GM23338 (cell line): Measurements from ENCODE around the gene CACNA1H. TPM values are rescaled to one million over a fixed set of nuclear protein-coding genes. Genes with fewer than 3 reads are reported as not detected.
"Not testable (repeated sequence)": the region's sequence is repeated elsewhere in the genome, so short reads cannot be mapped to it uniquely, and the experiment has no call there.

Source experiments
- ATAC-seq: fragments of 200-7000 bp; cut with Tn5 transposase; 3 replicates; pipeline ENCODE4 v1.9.1; 2020
- DNase-seq: peaks from one replicate; pipeline ENCODE4 v3.0.0-alpha.2; 2015; ENCODE audit warnings: low spot score
- H2AFZ ChIP-seq: fragments of 200-600 bp; sonication (generic); 2 replicates; pipeline ENCODE4 v1.8.0; 2016; ENCODE audit warnings: antibody characterized with exemption, mild to moderate bottlenecking, moderate library complexity
- H3F3A ChIP-seq: fragments of 200-600 bp; sonication (generic); replicated peaks from 2 replicates; pipeline ENCODE4 v1.8.0; 2017; ENCODE audit warnings: antibody characterized with exemption, mixed run types, low read depth
- H3K27ac ChIP-seq: fragments of 200-600 bp; sonication (generic); 2 replicates; pipeline ENCODE4 v1.6.1; 2016; ENCODE audit warnings: low read depth
- H3K27me3 ChIP-seq: fragments of 200-600 bp; sonication (generic); 2 replicates; pipeline ENCODE4 v1.8.0; 2016; ENCODE audit warnings: mild to moderate bottlenecking, mixed run types, moderate library complexity; ENCODE audit not compliant: insufficient read depth
- H3K36me3 ChIP-seq: fragments of 200-600 bp; sonication (generic); 2 replicates; pipeline ENCODE4 v1.8.0; 2016; ENCODE audit warnings: mild to moderate bottlenecking; ENCODE audit not compliant: insufficient read depth
- H3K4me1 ChIP-seq: fragments of 200-600 bp; sonication (generic); 2 replicates; pipeline ENCODE4 v1.8.0; 2016; ENCODE audit warnings: mild to moderate bottlenecking, moderate library complexity; ENCODE audit not compliant: insufficient read depth
- H3K4me2 ChIP-seq: fragments of 200-600 bp; sonication (generic); 2 replicates; pipeline ENCODE4 v1.7.1; 2017; ENCODE audit warnings: mixed run types
- H3K4me3 ChIP-seq: fragments of 200-600 bp; sonication (generic); 2 replicates; pipeline ENCODE4 v1.6.1; 2016; ENCODE audit warnings: mixed run types
- H3K79me2 ChIP-seq: fragments of 200-600 bp; sonication (generic); replicated peaks from 2 replicates; pipeline ENCODE4 v1.8.0; 2017; ENCODE audit warnings: mild to moderate bottlenecking; ENCODE audit not compliant: insufficient read depth
- H3K9me2 ChIP-seq: fragments of 200-600 bp; sonication (generic); 2 replicates; pipeline ENCODE4 v1.8.0; 2017; ENCODE audit not compliant: insufficient read depth
- H4K20me1 ChIP-seq: fragments of 200-600 bp; sonication (generic); replicated peaks from 2 replicates; pipeline ENCODE4 v1.8.0; 2017; ENCODE audit warnings: mild to moderate bottlenecking; ENCODE audit not compliant: insufficient read depth
- H3K27ac Mint-ChIP-seq: 2 replicates; pipeline ENCODE4 v1.8.0; 2020; ENCODE audit warnings: inconsistent platforms, mild to moderate bottlenecking, moderate library complexity, mixed read lengths
- H3K27me3 Mint-ChIP-seq: 3 replicates; pipeline ENCODE4 v1.8.0; 2022; ENCODE audit warnings: low read depth, mild to moderate bottlenecking, moderate library complexity, mixed read lengths, inconsistent platforms; ENCODE audit not compliant: insufficient read depth, poor library complexity
- H3K36me3 Mint-ChIP-seq: 3 replicates; pipeline ENCODE4 v1.8.0; 2021; ENCODE audit warnings: low read depth, mild to moderate bottlenecking, inconsistent platforms, moderate library complexity, mixed read lengths
- H3K4me1 Mint-ChIP-seq: 3 replicates; pipeline ENCODE4 v1.8.0; 2020; ENCODE audit warnings: mild to moderate bottlenecking, inconsistent platforms, mixed read lengths
- H3K4me3 Mint-ChIP-seq: 3 replicates; pipeline ENCODE4 v1.8.0; 2021; ENCODE audit warnings: moderate library complexity, mild to moderate bottlenecking, inconsistent platforms, mixed read lengths
- H3K9me3 Mint-ChIP-seq: 3 replicates; pipeline ENCODE4 v1.8.0; 2020; ENCODE audit warnings: moderate library complexity, mild to moderate bottlenecking, inconsistent platforms, mixed read lengths
- ETS1 ChIP-seq: IDR thresholded peaks from 2 replicates; pipeline ENCODE4 v1.6.1; 2016; ENCODE audit warnings: antibody characterized with exemption
- EZH2 ChIP-seq: fragments of 200-600 bp; sonication (generic); IDR thresholded peaks from one replicate; pipeline ENCODE4 v1.8.0; 2017; ENCODE audit warnings: antibody characterized with exemption, mild to moderate bottlenecking, low read depth; ENCODE audit not compliant: unreplicated experiment
- EZH2phosphoT487 ChIP-seq: fragments of 200-600 bp; sonication (generic); IDR thresholded peaks from one replicate; pipeline ENCODE4 v1.8.1; 2018; ENCODE audit warnings: antibody characterized with exemption; ENCODE audit not compliant: unreplicated experiment
- JUNB ChIP-seq: IDR thresholded peaks from one replicate; pipeline ENCODE4 v1.6.1; 2016; ENCODE audit warnings: antibody characterized with exemption; ENCODE audit not compliant: unreplicated experiment
- NANOG ChIP-seq: IDR thresholded peaks from 2 replicates; pipeline ENCODE4 v1.6.1; 2016; ENCODE audit warnings: antibody characterized with exemption, borderline replicate concordance
- POLR2AphosphoS5 ChIP-seq: IDR thresholded peaks from 2 replicates; pipeline ENCODE4 v1.6.1; 2016; ENCODE audit warnings: antibody characterized with exemption, low read depth
- REST ChIP-seq: IDR thresholded peaks from one replicate; pipeline ENCODE4 v1.6.1; 2018; ENCODE audit warnings: antibody characterized with exemption; ENCODE audit not compliant: unreplicated experiment
- STAT1 ChIP-seq: IDR thresholded peaks from one replicate; pipeline ENCODE4 v1.6.1; 2016; ENCODE audit warnings: antibody characterized with exemption; ENCODE audit not compliant: unreplicated experiment
- ZNF114 ChIP-seq: fragments of 250-450 bp; sonication (Bioruptor Pico); IDR thresholded peaks from 2 replicates; pipeline ENCODE4 v1.5.0; 2020; ENCODE audit warnings: mild to moderate bottlenecking, moderate library complexity
- ZNF331 ChIP-seq: fragments of 250-450 bp; sonication (Bioruptor Pico); IDR thresholded peaks from 2 replicates; pipeline ENCODE4 v1.5.0; 2020; ENCODE audit warnings: low read depth, mild to moderate bottlenecking, moderate library complexity
- ZNF462 ChIP-seq: fragments of 250-450 bp; sonication (Bioruptor Pico); IDR thresholded peaks from 2 replicates; pipeline ENCODE4 v1.5.0; 2020; ENCODE audit warnings: mild to moderate bottlenecking, moderate library complexity
- polyA plus RNA-seq: library from polyadenylated mRNA; unstranded; fragments of >200 nt; fragmentation: Nextera tagmentation; extraction: Ambion mirVana; gene quantifications from 2 replicates; pipeline ENCODE4 v1.2.1, GENCODE V29; 2016
- total RNA-seq: library from RNA; depleted of rRNA; stranded (reverse); fragments of >200 nt; shearing (Covaris generic); gene quantifications from 2 replicates; pipeline ENCODE4 v1.2.3, GENCODE V29; 2014

The CACNA1H gene
- total and polyA plus RNA-seq, 2 experiments from 2014 or later, result 3.5 to 43.3 TPM

GRCh38 chr16:1237990-1238389, 85.1 kb downstream of the CACNA1H start:
- peaks cover 2% of the 10 kb centered on the region for H3K27me3 Mint-ChIP-seq
- H3K9me3 Mint-ChIP-seq, result peaks cover 4% of the 10 kb centered on the region; the same call in 2 of the 3 replicates
- no peak overlapping the region for H3K27ac ChIP-seq
- no peaks in the 10 kb centered on the region for H3K36me3 ChIP-seq
- no peaks in the 10 kb centered on the region for H4K20me1 ChIP-seq
- ATAC-seq (no peak), DNase-seq (no peak)
- H3K27ac Mint-ChIP-seq, result no peak overlapping the region
- no peak overlapping the region for H2AFZ ChIP-seq
- no peak overlapping the region for H3K4me2 ChIP-seq
- H3K27me3 ChIP-seq, result no peaks in the 10 kb centered on the region
- no peak overlapping the region for H3K4me3 Mint-ChIP-seq
- H3K4me1 Mint-ChIP-seq, result peaks cover 7% of the 10 kb centered on the region
- TF ChIP-seq NANOG (no peak), JUNB (no peak), STAT1 (no peak), ZNF331 (CRISPR knock-in tag) (no peak), ZNF462 (CRISPR knock-in tag) (no peak), EZH2 (no peak), REST (no peak), EZH2phosphoT487 (no peak), ETS1 (no peak), POLR2AphosphoS5 (no peak), ZNF114 (CRISPR knock-in tag) (no peak)
- H3K4me3 ChIP-seq, result no peak overlapping the region
- no peaks in the 10 kb centered on the region for H3K9me2 ChIP-seq
- H3K36me3 Mint-ChIP-seq, result peaks cover 3% of the 10 kb centered on the region; the same call in 1 of the 3 replicates
- H3F3A ChIP-seq, result no peaks in the 10 kb centered on the region
- no peaks in the 10 kb centered on the region for H3K4me1 ChIP-seq
- H3K79me2 ChIP-seq, result no peaks in the 10 kb centered on the region

GRCh38 chr16:1238909-1239308, 86.0 kb downstream of the CACNA1H start:
- not testable (repeated sequence) for H3K4me3 ChIP-seq, H3K36me3 Mint-ChIP-seq, H3K27ac ChIP-seq, H3K4me1 ChIP-seq, H3F3A ChIP-seq, H3K9me2 ChIP-seq, H3K27me3 Mint-ChIP-seq, H3K4me3 Mint-ChIP-seq, H3K4me1 Mint-ChIP-seq, DNase-seq, H2AFZ ChIP-seq, H3K79me2 ChIP-seq, H3K27me3 ChIP-seq, H3K9me3 Mint-ChIP-seq, H4K20me1 ChIP-seq, H3K27ac Mint-ChIP-seq, H3K36me3 ChIP-seq, H3K4me2 ChIP-seq
- ATAC-seq, result peak; percentile 58
